GM10248 (cell line): ENCODE measurements around the gene UQCC2.

Experiments used
- CTCF ChIA-PET: fragments of 300-600 bp; sonication (Branson Sonifier 250); formaldehyde crosslinking; extraction: SDS; loops from one replicate; lab custom pipeline; 2021; ENCODE audit warnings: antibody characterized with exemption; lab: Yijun Ruan, JAX
- POLR2A ChIA-PET: fragments of 350-650 bp; sonication (Branson Sonifier 250); formaldehyde crosslinking; extraction: SDS; loops from one replicate; lab custom pipeline; 2020; ENCODE audit warnings: antibody characterized with exemption; lab: Yijun Ruan, JAX
- DNase-seq: peaks from one replicate; pipeline ENCODE4 v3.0.0; 2012; ENCODE audit errors: extremely low spot score
- TF ChIP-seq, protein P1 (sequence below): IDR thresholded peaks from 2 replicates; pipeline ENCODE4 v1.5.1; 2012; ENCODE audit warnings: mild to moderate bottlenecking, low read depth; ENCODE audit errors: extremely low read depth, missing control alignments, control extremely low read depth

Gene UQCC2

GRCh38 chr6:33750244-33750991, 38.9 kb upstream of the UQCC2 start:
- CTCF ChIA-PET: interaction anchor here (0.9 to 1.5 kb wide), 5 partner anchors 8 to 274 kb away, joined by 3 to 6 read pairs (median 3); no protein-coding TSS in a partner anchor
- TF ChIP-seq, protein P1, sequence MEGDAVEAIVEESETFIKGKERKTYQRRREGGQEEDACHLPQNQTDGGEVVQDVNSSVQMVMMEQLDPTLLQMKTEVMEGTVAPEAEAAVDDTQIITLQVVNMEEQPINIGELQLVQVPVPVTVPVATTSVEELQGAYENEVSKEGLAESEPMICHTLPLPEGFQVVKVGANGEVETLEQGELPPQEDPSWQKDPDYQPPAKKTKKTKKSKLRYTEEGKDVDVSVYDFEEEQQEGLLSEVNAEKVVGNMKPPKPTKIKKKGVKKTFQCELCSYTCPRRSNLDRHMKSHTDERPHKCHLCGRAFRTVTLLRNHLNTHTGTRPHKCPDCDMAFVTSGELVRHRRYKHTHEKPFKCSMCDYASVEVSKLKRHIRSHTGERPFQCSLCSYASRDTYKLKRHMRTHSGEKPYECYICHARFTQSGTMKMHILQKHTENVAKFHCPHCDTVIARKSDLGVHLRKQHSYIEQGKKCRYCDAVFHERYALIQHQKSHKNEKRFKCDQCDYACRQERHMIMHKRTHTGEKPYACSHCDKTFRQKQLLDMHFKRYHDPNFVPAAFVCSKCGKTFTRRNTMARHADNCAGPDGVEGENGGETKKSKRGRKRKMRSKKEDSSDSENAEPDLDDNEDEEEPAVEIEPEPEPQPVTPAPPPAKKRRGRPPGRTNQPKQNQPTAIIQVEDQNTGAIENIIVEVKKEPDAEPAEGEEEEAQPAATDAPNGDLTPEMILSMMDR: no peak
- POLR2A ChIA-PET: no interaction called here

GRCh38 chr6:33749401-33749800, 37.9 kb upstream of the UQCC2 start:
- TF ChIP-seq, protein P1: no peak
- POLR2A ChIA-PET: no interaction called here
- DNase-seq: no peak
- CTCF ChIA-PET: interaction anchor here (1.1 to 1.5 kb wide), 3 partner anchors 12 to 164 kb away, joined by 3 to 6 read pairs (median 3); no protein-coding TSS in a partner anchor

More at GRCh38 chr6:33750244-33750991, 38.9 kb upstream of the UQCC2 start:
- no peak for DNase-seq

DNA sequence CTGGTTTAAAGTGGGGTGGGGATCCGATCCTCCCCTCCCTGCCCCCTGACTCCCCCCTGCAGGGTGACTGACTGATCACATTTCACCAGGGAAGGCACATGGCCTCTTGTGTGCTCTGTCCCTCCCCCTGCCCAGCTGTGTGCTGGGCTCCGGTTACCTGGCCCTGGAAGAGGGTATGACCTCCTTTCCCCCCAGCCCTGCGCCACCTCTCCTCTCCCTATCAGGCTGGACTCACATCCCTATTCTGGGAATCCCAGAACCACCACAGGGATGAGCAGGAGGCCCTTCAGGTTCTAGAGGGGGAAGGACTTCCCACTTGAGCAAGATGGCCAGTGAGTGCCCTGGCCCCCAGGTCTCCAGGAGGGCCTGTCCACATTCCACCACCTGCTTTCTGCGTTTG, 37.3 kb upstream of the UQCC2 start:
- CTCF ChIA-PET: interaction anchor here (1.3 kb wide), 1 partner anchor 11 kb away, joined by 3 read pairs; no protein-coding TSS in a partner anchor
- no peak for DNase-seq
- TF ChIP-seq, protein P1: no peak
- POLR2A ChIA-PET: no interaction called here

- TF ChIP-seq, protein P1: no peak
- DNase-seq: no peak
- POLR2A ChIA-PET: no interaction called here
- CTCF ChIA-PET: interaction anchor here (1.3 kb wide), 1 partner anchor 19 kb away, joined by 3 read pairs; no protein-coding TSS in a partner anchor
These were observed 36.3 kb upstream of the UQCC2 start for GRCh38 chr6:33747823-33748222.

DNA sequence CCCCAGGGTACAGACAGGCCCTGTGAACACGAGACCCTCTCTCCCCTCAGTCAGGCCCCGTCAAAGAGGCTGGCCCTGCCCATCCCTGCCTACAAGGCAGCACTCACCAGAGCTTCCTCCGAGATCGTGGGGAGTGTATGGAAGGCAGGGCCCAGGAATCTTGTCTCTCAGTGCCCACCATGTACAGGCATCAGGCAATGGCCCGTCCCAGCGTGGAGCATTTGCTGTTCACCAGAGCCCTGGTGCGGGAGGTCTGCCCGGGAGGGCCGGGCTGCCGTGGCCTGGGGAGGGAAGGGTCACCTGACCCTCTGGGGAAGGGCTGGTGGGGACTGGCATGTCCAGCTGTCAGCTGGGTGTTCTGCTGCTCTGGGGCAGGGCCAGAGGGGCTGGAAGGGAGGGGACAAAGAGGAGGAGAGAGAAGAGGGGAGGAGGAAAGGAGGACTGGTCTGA, 35.2 kb upstream of the UQCC2 start, which contains the start of gene IP6K3:
Gene IP6K3, minus strand, starts transcription at position 255 of the 450 bp plus-strand sequence. CDS start 11,429 bp downstream, outside the sequence.
- POLR2A ChIA-PET: no interaction called here
- no peak for DNase-seq
- CTCF ChIA-PET: interaction anchor here (1.3 kb wide), 2 partner anchors 9 to 20 kb away, joined by 3 read pairs; no protein-coding TSS in a partner anchor
- TF ChIP-seq, protein P1: no peak

GRCh38 chr6:33746036-33746600, 34.6 kb upstream of the UQCC2 start:
- POLR2A ChIA-PET: no interaction called here
- DNase-seq: no peak
- CTCF ChIA-PET: interaction anchor here (0.9 to 3.5 kb wide), 7 partner anchors 9 to 408 kb away, joined by 3 to 24 read pairs (median 6); no protein-coding TSS in a partner anchor
- TF ChIP-seq, protein P1: no peak
